SKM-1 (cell line): ENCODE measurements around the gene TSSK2.

Experiments
- DNase-seq: peaks from one replicate; lab custom pipeline; 2025; ENCODE audit not compliant: unreplicated experiment; lab: John Stamatoyannopoulos, UW

TSSK2 gene

DNA sequence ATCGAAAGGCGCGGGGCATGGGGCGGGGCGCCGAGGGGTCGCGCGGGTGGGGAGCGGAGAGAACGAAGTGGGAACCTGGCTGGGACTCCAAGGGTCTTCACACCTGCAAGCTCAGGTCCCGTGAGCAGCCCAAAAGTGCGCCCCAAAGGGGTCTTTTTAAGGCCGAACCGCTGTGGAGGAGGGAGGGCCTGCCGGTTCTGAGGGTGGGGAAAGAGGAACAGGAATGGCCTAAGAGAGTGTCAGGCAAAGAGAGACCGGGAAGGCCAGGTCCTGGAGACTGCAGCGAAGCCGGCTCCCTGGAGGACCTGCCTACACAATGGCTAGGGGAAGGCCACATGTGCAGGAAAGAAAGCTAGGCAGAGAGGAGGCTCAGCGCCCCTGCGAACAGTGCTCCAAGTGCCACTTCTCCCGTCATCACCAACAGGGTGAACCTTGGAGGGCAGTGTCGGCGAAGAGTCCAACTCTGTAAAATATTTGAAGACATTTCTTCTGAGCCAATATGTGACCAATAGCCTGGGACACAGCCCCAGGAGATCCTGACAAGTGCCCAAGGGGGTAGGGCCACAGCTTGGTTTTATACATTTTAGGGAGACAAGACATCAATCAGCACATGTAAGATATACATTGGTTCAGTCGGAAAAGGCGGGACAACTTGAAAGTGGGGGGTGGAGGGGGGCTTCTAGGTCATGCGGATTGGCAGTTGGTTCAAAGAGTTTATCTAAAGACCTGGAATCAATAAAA is 8.2 kb upstream of the TSSK2 start:
- DNase-seq, result no peak

DNA sequence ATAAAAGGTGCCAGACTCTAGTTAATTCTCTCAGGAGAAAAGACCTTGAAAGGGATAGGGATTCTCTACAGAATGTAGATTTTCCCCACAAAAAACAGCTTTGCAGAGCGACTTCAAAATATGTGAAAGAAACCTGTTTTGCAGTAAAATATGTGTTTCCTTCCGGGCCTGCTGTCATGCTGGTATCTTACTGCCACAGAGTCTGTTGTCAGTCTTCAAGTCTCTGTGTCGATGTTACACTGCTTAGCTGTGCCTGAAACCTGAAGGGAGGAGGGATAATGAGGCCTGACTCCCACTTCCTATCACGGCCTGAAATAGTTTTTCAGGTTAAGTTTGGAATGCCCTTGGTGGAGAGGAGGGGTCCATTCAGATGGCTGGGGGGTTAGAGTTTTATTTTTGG is 7.2 kb upstream of the TSSK2 start:
- DNase-seq, result no peak

GRCh38 chr22:19124377-19124776 is 6.7 kb upstream of the TSSK2 start:
- no peak for DNase-seq

DNA sequence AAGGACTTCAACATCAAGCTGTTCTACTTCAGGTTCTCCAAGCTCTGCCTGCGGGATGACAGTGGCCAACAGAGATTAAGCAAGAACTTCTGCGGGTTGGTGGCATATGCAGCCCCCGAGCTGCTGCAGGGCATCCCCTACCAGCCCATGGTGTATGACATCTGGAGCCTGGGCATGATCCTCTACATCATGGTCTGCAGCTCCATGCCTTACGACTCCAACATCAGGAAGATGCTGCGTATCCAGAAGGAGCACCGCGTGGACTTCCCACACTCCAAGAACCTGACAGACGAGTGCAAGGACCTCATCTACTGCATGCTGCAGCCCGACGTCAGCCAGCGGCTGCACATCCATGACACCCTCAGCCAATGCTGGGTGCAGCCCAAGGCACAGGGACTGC is 6.1 kb upstream of the TSSK2 start:
- no peak for DNase-seq

GRCh38 chr22:19125474-19126308 is 5.4 kb upstream of the TSSK2 start:
- DNase-seq, result no peak

DNA sequence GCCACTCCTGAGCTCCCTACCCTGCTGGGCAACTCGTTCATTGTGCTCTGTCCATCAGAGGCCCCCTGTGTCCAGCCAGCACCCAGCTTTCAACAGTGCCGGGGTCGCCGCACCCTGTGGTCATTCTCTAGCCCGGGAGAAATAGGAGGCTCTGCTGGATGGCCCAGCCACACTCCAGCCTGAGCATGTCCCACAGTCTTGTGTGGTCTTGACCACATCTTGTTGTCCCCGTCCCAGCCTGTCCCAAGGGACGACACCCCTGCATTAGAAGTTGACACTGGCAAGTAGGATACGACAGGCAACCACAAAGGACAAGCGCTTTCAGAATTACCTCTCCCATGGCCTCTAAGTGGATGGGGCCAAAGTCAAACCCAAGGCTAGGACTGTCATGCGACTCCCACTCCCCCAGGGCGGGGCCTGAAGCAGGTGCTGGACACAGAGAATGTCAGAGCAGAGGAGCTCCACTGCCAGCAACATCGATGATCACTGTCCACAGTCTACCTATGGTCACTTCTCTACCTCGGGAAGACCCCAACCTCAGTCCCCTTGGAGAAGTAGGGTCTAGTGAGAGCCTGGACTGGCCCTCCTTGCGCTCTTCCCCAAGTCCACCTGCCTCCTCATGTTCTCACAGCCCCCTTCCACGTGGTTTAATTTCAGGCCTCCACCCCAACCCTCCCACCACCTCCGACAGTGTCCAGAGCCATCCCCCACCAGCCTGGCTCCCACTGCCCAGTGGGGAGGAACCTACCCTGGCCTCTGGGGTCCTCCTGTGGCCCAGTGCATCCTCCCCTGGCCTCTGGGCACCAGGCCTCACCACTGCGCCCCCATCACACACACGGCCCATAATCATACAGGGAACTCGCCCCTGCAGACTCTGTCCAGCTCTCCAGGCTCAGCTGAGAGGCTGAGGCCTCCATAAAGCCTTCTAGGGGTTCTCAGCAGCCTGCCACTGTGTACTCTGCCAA is 4.5 kb upstream of the TSSK2 start:
- DNase-seq, result no peak

DNA sequence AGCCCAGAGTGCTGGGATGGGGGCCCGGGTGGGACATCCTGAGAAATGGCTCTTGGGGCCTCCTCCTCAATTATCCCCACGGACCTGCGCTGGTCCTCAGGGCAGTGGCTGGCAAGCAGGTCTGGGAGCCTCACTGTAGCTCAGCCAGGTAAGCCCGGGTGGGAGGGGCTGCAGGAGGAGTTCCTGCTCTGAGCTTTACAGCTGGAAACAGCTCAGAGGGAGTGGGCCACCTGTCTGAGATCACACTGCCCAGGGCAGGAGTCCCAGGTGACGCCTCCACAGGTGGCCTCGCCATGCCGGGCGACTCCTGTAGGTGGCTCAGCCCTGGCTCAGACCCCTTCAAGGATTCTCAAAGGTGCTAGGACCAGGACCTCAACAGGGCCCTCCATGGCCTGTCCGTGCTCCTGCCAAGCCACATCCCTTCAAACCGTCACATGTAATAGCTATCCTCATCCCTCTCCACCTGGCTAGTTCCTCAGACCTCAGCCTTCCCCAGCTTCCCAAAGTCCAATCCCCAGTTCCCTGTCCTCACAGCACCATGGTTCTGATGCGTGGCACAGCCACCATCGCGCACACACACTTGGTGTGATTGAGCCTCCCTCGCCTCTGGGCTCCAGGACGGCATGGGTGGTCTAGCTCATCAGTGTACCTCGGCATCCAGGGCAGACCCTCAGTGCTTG is 3.6 kb upstream of the TSSK2 start:
- DNase-seq, result no peak

DNA sequence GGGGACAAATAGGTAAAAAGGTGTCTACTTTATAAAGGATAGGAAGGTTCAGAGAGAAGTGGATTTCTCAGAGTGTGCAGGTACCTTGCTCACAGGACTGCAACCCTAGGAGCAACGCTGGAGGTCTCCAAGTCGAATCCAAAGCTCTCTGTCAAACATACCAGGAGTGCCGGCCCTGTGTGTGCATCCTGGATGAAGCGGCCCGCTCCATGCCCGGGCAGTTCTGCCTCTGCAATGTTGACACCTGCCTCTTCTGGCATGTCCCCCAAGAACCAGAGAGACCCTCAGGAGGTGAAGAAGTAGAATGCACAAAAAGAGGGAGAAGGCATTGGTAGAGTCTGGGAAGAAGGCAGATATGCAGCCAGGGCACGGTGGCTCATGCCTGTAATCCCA is 3.1 kb upstream of the TSSK2 start:
- no peak for DNase-seq

DNA sequence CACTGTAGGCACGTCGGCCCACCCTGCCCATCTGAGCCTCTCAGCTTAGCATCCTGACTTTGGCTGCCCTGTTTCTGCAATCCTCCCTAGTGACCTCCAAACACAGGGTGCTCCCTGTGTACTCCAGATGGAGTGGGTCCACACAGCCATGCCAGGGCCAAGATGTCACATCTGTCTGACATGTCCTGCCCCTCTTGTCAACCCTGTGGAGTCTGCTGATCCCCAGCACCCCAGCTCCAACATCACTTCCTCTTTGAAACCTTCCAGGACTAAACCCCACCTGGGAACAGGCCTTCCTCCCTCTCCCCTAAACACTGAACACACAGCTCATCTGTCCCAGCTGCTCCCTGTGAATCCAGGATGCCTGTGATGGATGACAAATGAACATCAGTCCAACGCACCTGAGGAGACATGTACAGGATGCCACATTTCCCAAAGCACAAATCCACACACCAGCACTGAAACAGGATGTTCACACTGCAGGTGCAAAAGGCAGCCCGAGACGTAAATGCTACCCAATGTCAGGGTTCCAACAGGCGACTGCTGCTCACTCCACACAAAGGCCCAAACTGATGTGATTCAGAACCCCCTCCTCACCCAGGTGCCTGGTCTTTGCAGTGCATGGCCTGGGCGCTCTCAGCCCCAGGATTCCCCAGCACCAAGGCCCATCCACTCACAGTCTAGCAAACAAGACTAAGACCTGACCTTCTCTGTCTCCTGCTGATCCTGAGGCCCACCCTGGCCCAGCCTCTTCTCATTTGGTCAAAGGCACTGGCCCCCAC is 2.0 kb upstream of the TSSK2 start:
- no peak for DNase-seq

DNA sequence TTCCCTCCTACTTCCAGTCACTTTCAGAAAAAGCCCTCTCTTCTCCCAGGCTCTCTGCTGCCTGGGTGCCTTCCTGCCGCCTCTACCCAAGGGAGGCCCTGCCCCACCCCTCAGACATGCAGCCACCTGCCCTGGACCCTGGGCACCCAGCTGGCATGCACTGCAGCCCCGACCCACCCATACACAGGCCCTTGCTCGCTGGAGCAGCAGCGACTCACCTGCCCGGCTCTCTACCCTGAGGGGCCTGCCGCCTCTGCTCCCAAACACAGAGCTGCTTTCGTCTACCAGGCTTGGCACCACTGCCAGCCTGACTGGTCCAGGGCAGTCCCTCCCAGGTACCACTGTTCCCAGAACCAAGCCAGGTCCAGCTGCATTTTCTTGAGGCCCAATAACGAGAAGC is 1.2 kb upstream of the TSSK2 start:
- no peak for DNase-seq

DNA sequence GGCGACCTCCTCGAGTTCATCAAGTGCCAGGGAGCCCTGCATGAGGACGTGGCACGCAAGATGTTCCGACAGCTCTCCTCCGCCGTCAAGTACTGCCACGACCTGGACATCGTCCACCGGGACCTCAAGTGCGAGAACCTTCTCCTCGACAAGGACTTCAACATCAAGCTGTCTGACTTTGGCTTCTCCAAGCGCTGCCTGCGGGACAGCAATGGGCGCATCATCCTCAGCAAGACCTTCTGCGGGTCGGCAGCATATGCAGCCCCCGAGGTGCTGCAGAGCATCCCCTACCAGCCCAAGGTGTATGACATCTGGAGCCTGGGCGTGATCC is 542 bp downstream of the TSSK2 start:
- no peak for DNase-seq

DNA sequence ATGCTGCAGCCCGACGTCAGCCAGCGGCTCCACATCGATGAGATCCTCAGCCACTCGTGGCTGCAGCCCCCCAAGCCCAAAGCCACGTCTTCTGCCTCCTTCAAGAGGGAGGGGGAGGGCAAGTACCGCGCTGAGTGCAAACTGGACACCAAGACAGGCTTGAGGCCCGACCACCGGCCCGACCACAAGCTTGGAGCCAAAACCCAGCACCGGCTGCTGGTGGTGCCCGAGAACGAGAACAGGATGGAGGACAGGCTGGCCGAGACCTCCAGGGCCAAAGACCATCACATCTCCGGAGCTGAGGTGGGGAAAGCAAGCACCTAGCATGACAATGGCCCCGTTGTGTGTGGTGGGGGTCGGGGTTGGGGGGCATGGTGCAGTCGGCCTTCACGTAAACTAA is 1.0 kb downstream of the TSSK2 start:
- DNase-seq, result no peak

GRCh38 chr22:19132693-19133400 is 1.7 kb downstream of the TSSK2 start:
- no peak for DNase-seq

DNA sequence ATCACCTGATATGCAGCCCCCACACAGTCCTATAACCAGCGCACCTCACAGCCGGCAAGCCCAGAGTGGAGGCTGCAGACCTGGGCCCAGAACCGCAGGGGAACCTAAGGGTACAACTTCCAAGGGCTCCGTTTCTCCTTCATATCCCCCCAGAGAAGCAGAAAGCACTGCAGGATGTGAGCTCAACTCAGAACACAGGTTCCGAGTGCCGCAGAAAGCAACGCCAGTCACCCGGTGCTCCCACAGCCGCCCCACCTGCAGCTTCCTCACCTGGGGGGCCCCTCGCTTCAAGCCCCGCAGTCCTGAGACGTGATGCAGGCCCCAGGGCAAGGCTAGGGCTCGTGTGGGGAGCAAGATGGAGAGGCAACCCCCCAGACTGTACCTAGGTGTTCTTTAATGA is 2.5 kb downstream of the TSSK2 start:
- DNase-seq, result no peak

GRCh38 chr22:19134176-19134831 is 3.2 kb downstream of the TSSK2 start:
- no peak for DNase-seq

GRCh38 chr22:19134874-19135273 is 3.8 kb downstream of the TSSK2 start:
- no peak for DNase-seq

GRCh38 chr22:19136915-19137314 is 5.8 kb downstream of the TSSK2 start:
- no peak for DNase-seq

- DNase-seq, result no peak
These were observed 6.5 kb downstream of the TSSK2 start for GRCh38 chr22:19137384-19138216.
